Colon (tissue), 2 donors: ENCODE measurements around the gene PADI1.

Experiments
- FAIRE-seq: peaks from 2 replicates; lab custom pipeline; 2012; peaks lifted over from hg19 to GRCh38; lab: Jason Lieb, UNC
- donor health status: control.
- donor health status: control.

Gene PADI1

GRCh38 chr1:17183388-17184160, 21.4 kb upstream of the PADI1 start:
- FAIRE-seq = no peak

DNA sequence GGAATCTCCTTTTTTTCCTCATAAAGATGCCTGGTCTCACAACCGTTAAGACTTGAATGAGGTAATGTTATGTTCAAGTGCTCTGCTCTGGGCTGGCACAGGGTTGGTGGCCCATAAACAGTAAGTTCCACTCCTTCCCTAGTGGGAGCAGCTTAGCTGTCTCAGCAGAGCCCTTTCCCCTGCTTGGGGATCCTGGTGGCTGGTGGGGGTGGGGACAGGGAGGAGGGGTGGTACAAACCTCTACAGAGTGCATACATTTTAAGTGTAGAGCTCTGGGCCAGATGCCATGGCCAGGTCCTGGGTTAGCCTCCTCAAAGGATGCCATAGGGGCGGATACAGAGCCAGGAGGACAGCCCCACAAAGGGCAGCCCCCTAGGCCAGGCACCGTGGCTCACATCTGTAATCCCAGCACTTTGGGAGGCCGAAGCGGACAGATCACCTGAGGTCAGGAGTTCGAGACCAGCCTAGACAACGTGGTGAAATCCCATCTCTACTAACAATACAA, 20.7 kb upstream of the PADI1 start:
- no peak for FAIRE-seq

- no peak for FAIRE-seq
Observed at GRCh38 chr1:17184822-17185484, 20.0 kb upstream of the PADI1 start.

- FAIRE-seq = no peak
Observed at GRCh38 chr1:17185485-17185860, 19.5 kb upstream of the PADI1 start.

GRCh38 chr1:17186216-17186909, 18.6 kb upstream of the PADI1 start:
- no peak for FAIRE-seq

- no peak for FAIRE-seq
Observed at GRCh38 chr1:17187051-17187450, 17.9 kb upstream of the PADI1 start.

DNA sequence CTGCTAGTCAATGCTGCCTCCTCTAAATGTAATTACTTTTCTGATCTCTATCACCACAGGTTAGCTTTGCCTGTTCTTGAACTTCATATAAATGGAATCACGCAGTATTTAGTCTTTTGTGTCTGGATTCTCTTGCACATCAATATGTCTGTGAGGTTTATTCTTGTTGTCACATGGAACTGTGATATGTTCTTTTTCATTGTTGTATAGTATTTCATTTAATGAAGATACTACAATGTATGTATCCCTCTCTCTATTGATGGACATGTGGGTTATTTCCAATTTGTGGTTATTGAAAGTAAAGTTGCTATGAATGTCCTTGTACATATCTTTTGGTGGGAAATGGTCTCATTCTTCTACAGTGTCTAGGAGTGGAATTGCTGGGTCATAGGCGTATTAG, 16.7 kb upstream of the PADI1 start:
- no peak for FAIRE-seq

DNA sequence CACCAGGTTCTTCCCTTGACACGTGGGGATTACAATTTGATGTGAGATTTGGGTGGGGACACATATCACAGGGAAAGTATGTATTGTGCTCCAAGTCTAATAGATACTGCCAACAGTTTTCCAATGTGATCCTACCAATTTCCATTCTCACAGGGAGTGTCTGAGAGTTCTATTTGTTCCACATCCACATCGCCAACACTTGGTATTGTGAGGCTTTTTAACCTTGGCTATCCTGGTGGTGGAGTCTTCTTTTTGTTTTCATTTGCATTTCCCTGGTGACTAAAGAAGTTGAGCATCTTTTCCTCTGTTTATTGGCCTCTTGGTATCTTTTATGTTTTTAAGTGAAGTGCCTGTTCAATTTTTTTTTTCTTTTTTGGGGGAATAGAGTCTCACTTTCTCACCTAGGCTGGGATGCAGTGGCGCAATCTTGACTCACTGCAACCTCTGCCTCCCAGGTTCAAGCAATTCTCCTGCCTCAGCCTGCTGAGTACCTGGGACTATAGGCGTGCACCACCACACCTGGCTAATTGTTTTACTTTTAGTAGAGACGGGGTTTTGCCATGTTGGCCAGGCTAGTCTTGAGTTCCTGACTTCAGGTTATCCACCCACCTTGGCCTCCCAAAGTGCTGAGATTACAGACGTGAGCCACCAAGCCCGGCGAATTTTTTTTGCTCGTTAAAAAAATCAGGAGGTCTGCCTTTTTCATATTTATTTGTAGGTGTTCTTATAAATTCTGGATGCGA, 15.9 kb upstream of the PADI1 start:
- no peak for FAIRE-seq

DNA sequence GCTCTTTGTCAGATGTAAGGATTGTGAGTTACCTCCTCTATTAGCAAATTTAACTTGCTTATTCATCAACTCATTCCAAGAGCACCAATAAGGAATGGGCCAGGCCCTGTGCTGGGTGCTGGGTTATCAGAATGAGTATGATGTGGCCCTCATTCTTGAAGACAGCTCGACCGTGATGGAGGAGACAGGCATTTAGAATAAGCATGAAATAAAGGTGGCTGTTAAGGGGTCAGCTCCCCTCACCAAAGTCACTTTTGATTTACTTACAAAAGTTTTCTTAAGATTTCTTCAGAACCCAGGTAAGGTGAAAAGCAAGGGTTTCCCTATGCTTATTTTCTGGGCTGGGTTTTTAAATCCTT, 15.3 kb upstream of the PADI1 start:
- FAIRE-seq = no peak

DNA sequence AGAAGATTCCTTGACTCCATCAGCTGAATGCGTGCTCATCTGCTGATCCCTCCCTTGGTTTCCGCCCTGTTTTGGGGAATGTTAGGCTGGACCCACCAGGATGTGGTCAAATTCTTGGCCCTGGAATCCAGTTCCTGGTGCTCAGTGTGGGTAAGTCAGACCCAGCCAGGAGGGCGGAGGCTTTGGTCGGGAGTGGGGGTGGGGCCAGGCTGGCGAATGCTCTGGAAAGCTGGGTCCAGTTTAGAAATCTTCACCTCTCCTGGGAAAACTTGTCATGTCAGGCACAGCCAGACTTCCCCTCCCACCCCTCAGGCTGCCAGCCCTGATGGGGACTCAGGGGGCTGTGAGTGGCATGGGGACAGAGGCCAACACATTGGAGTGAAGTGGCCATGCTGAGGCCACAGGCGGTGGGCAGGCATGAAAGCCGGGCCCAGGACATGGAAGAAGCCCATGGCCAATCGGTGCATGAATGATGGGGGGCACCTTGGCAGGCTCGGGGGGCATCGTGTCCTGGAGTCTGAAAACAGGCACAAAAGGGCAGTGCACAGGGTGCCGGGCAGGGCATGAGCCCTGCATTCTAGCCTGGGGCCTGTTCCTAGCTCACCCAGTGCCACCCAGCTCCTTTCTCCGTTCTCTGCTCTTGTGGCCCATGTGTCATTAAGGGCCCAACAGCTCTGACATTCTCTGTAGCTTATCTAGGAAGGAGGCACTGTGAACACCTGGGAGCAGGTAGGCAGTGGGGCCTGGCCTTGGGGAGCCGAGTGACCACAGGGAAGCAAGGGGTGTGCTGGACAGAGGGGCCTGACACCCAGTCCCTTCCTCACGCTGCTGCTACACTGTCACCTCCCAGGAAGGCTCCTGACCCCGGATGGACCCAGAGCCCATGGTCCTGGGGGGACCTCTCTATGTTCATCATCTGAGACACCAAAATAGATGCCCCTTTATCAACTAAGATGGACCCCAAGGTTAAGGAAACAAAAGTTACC, 14.6 kb upstream of the PADI1 start:
- no peak for FAIRE-seq

DNA sequence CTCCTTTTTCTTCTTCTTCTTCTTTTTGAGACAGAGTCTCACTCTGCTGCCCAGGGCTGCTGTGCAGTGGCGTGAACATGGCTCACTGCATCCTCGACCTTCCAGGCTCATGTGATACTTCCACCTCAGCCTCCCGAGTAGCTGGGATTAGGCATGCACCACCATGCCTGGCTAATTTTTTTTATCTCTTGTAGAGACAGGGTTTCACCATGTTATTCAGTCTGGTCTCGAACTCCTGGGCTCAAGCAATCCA, 13.0 kb upstream of the PADI1 start:
- no peak for FAIRE-seq

GRCh38 chr1:17192394-17193221, 12.3 kb upstream of the PADI1 start:
- no peak for FAIRE-seq

DNA sequence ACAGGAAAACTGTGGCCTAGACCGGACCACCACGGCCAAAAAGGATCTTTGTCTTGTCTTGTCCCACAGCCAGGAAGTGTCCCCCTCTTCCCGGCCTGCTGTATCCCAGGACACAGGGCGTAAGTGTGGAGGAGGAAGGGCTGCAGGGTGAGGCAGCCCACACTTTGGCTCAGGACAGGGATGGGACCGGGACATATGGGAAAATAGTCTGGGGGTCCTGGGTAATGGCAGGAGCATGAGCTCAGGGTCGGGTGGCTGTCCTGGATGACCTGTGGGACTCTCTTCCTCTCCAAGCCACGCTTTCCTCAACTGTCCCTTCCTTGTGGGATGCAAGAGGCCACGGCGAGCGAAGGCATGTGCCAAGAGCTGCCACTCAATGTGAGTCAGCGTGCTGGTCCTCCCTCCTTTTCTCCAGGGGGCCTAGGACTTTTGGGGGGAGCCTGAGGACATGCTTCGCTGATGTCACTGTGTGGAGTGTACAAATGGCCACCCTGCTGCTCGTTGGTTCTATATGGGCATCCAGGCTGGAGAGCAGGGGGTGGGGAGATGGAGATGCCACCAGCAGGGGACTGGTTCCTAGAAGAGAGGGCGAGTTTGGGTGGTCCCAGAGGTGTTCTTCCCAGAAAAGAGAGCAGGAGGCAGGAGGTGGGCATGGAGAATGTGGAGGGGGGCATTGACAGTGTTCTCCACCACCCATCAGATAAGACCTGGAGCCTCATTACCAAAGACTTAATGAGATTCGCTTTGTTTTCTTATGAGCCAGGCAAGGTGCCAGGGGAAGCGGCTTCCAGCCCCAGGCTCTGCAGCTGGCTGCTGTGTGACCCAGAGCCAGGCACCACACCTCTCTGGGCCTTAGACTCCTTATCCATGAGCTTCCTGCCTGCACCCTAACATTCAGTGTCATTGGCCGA, 11.5 kb upstream of the PADI1 start:
- no peak for FAIRE-seq

DNA sequence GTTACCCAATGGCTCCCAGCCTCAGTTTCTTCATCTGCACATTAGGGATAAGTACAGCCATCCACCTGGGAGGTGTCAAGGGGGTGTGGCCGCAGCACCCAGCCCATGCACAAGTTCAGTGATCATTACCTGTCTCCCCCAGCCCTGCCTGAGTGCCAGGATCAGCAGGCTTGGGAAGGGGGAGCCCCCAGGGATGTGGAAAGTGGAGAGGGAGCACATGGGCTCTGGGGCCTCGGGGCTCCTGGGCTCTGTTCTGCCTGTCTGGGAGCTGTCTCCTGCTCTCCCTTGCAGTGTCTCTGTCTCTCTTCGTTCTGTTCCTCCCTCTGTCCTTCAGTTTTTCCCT, 10.8 kb upstream of the PADI1 start:
- FAIRE-seq = no peak

- no peak for FAIRE-seq
Observed at GRCh38 chr1:17194615-17195528, 10.1 kb upstream of the PADI1 start.

- no peak for FAIRE-seq
Observed at GRCh38 chr1:17195731-17196130, 9.2 kb upstream of the PADI1 start.

GRCh38 chr1:17196496-17197185, 8.3 kb upstream of the PADI1 start:
- no peak for FAIRE-seq

GRCh38 chr1:17197696-17198095, 7.2 kb upstream of the PADI1 start:
- FAIRE-seq = no peak
